Neuronal stem cell (in vitro differentiated cells): ENCODE data around the gene DTNB.

Experiments used
- DNase-seq: peaks from one replicate; pipeline ENCODE4 v3.0.0-alpha.2; 2013; ENCODE audit warnings: low spot score
- H2AFZ ChIP-seq: one replicate; pipeline ENCODE4 v1.6.1; 2013; ENCODE audit warnings: mild to moderate bottlenecking, low read length, inconsistent platforms
- H2AK5ac ChIP-seq: 2 replicates; pipeline ENCODE4 v1.6.1; 2013; ENCODE audit warnings: low read depth, mild to moderate bottlenecking, inconsistent platforms, low read length, moderate library complexity, mixed read lengths
- H2BK120ac ChIP-seq: 2 replicates; pipeline ENCODE4 v1.6.1; 2013; ENCODE audit warnings: low read depth, mild to moderate bottlenecking, inconsistent platforms, low read length, moderate library complexity, mixed read lengths
- H2BK12ac ChIP-seq: one replicate; pipeline ENCODE4 v1.6.1; 2013; ENCODE audit warnings: low read length, inconsistent platforms
- H2BK15ac ChIP-seq: 2 replicates; pipeline ENCODE4 v1.6.1; 2013; ENCODE audit warnings: mild to moderate bottlenecking, low read length, inconsistent platforms, mixed read lengths
- H2BK5ac ChIP-seq: one replicate; pipeline ENCODE4 v1.6.1; 2013; ENCODE audit warnings: inconsistent platforms, mild to moderate bottlenecking, low read length, moderate library complexity
- H3K14ac ChIP-seq: one replicate; pipeline ENCODE4 v1.6.1; 2013; ENCODE audit warnings: low read length, inconsistent platforms
- H3K18ac ChIP-seq: 2 replicates; pipeline ENCODE4 v1.6.1; 2013; ENCODE audit warnings: low read length, inconsistent platforms
- H3K23ac ChIP-seq: 2 replicates; pipeline ENCODE4 v1.6.1; 2013; ENCODE audit warnings: low read depth, mild to moderate bottlenecking, mixed read lengths, low read length, inconsistent platforms; ENCODE audit not compliant: poor library complexity
- H3K27ac ChIP-seq: replicated peaks from 3 replicates; pipeline ENCODE4 v1.5.1; 2013; ENCODE audit warnings: low read length, inconsistent platforms
- H3K27me3 ChIP-seq, 3 experiments: 2 replicates each; pipeline ENCODE4 v1.6.1; 2013; ENCODE audit warnings: low read length in 3 of 3, mild to moderate bottlenecking in 2 of 3, inconsistent platforms in 1 of 3, low read depth in 1 of 3, mixed read lengths in 1 of 3, moderate library complexity in 1 of 3; ENCODE audit not compliant: control insufficient read depth in 3 of 3, insufficient read depth in 3 of 3
- H3K36me3 ChIP-seq, 2 donors: replicated peaks in 1 of 2; 2 replicates each; pipeline ENCODE4 v1.6.1; 2013; ENCODE audit warnings: low read length in 2 of 2; ENCODE audit not compliant: control insufficient read depth in 2 of 2, insufficient read depth in 2 of 2
- H3K4ac ChIP-seq: 2 replicates; pipeline ENCODE4 v1.6.1; 2013; ENCODE audit warnings: inconsistent platforms, mild to moderate bottlenecking, low read length, moderate library complexity
- H3K4me1 ChIP-seq, 2 donors: 1 replicate in 1 of 2; 2 replicates in 1 of 2; pipeline ENCODE4 v1.6.1; 2013; ENCODE audit warnings: low read length in 2 of 2, low read depth in 1 of 2; ENCODE audit not compliant: control insufficient read depth in 2 of 2, insufficient read depth in 1 of 2
- H3K4me2 ChIP-seq: one replicate; pipeline ENCODE4 v1.6.1; 2013; ENCODE audit warnings: mild to moderate bottlenecking, low read length, inconsistent platforms; ENCODE audit not compliant: insufficient read depth, poor library complexity, severe bottlenecking
- H3K4me3 ChIP-seq, 2 donors: 2 replicates each; pipeline ENCODE4 v1.5.1; 2013; ENCODE audit warnings: low read length in 2 of 2, mild to moderate bottlenecking in 2 of 2, inconsistent platforms in 1 of 2, moderate library complexity in 1 of 2
- H3K79me1 ChIP-seq: one replicate; pipeline ENCODE4 v1.6.1; 2013; ENCODE audit warnings: low read depth, mild to moderate bottlenecking, inconsistent platforms, low read length, moderate library complexity
- H3K9ac ChIP-seq: one replicate; pipeline ENCODE4 v1.6.1; 2013; ENCODE audit warnings: mild to moderate bottlenecking, low read depth, low read length, inconsistent platforms; ENCODE audit not compliant: poor library complexity
- H3K9me3 ChIP-seq, 2 donors: replicated peaks in 1 of 2; 2 replicates each; pipeline versions ENCODE3 to v1.6.1; 2013; ENCODE audit warnings: low read length in 2 of 2, mild to moderate bottlenecking in 2 of 2, inconsistent platforms in 1 of 2, low read depth in 1 of 2, mixed read lengths in 1 of 2, moderate library complexity in 1 of 2; ENCODE audit not compliant: control insufficient read depth in 2 of 2, insufficient read depth in 1 of 2
- H4K8ac ChIP-seq: one replicate; pipeline ENCODE4 v1.6.1; 2013; ENCODE audit warnings: low read depth, mild to moderate bottlenecking, inconsistent platforms, low read length, moderate library complexity
- H4K91ac ChIP-seq: one replicate; pipeline ENCODE4 v1.6.1; 2013; ENCODE audit warnings: low read length, low read depth, mild to moderate bottlenecking, inconsistent platforms; ENCODE audit not compliant: poor library complexity
- WGBS, 2 donors: extraction: QIAGEN DNeasy Blood & Tissue Kit; methylation state at CpG; one replicate each; pipeline ENCODE4 v1.1.7; 2013; ENCODE audit warnings: missing lambda C conversion rate in 2 of 2, mixed read lengths in 1 of 2; ENCODE audit not compliant: insufficient read length in 2 of 2, insufficient replicate concordance in 1 of 2; ENCODE audit errors: extremely low coverage in 2 of 2; 5-methylcytosine and 5-hydroxymethylcytosine counted together

DTNB gene

DNA sequence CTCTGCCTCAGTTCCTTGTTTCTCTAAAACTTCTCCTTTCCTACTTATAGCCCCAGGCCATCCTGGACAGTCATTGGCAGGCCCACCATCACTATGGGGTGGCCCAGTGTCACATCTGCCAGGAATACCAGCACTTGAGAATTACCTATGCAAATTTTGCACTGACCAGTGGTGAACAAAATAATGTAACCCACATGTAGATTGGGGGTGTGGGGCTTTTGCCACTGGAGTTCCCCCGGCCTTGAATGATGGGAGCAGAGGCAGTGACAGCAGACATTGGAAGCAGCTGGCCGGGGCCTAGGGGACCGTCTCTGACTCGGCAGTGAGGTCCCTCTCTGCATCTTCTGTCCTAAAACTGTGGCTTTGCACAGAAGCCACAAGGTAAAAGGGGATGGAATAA lies 306.7 kb downstream of the DTNB start:
- no CpG with 5 or more reads among the region's 4 CpGs for WGBS, 2 donors

DNA sequence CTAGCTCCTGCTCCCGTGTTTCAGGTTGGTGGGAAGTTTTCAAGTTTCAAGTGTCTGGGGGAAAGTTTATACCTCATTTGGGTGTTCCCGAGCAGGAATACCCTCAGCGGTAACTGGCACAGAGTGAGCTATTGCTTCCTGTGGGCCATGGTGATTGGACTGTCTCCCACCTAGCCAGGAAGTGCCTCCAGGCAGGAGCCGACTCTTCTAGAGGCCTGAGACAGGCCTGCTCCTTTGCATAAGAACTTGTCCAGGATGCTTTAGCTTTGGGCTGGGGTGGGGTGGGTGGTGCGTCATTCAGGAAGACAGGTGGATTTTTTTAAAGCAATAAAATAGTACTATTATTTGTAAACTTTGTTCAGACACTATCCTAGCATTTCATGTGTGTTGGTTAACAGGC lies 308.1 kb downstream of the DTNB start:
- Histone ChIP-seq H2BK5ac (no peak overlapping the region), H3K27ac (no peak overlapping the region), H3K18ac (no peak overlapping the region), H3K79me1 (no peaks in the 10 kb centered on the region), H3K4me2 (no peak overlapping the region), H2BK15ac (no peak overlapping the region), H3K36me3 (no peaks in the 10 kb centered on the region), H3K4me3 (no peak overlapping the region), H3K23ac (no peak overlapping the region), H3K14ac (no peak overlapping the region), H2BK120ac (no peak overlapping the region), H2AFZ (no peak overlapping the region), H3K27me3 (peaks cover 0 to 34% (median 4%) of the 10 kb centered on the region in 3 experiments), H3K9me3 (no peaks in the 10 kb centered on the region), H2BK12ac (no peak overlapping the region), H2AK5ac (no peak overlapping the region), H3K4me1 (peaks cover 2% of the 10 kb centered on the region in 2 donors), H3K4ac (no peak overlapping the region), H4K8ac (no peak overlapping the region), H4K91ac (no peak overlapping the region), H3K9ac (no peak overlapping the region)
- WGBS, 2 donors, result no CpG with 5 or more reads among the region's 5 CpGs
- DNase-seq, result no peak

More for the DNA sequence above, 306.7 kb downstream of the DTNB start:
- no peaks in the 10 kb centered on the region for H3K79me1 ChIP-seq
- no peak overlapping the region for H2BK15ac ChIP-seq
- no peaks in the 10 kb centered on the region for H3K9me3 ChIP-seq
- no peak overlapping the region for H2AK5ac ChIP-seq
- peaks cover under 1 to 7% of the 10 kb centered on the region in 2 donors for H3K4me1 ChIP-seq
- H3K14ac ChIP-seq, result no peak overlapping the region
- no peak overlapping the region for H4K8ac ChIP-seq
- H3K27ac ChIP-seq, result no peak overlapping the region
- H2BK120ac ChIP-seq, result no peak overlapping the region
- H3K4me2 ChIP-seq, result no peak overlapping the region
- H3K4me3 ChIP-seq, result no peak overlapping the region
- no peak overlapping the region for H3K18ac ChIP-seq
- no peak overlapping the region for H3K23ac ChIP-seq
- H3K4ac ChIP-seq, result no peak overlapping the region
- no peak for DNase-seq
- no peak overlapping the region for H2AFZ ChIP-seq
- peaks cover 0 to 34% (median 0%) of the 10 kb centered on the region in 3 experiments for H3K27me3 ChIP-seq
- no peak overlapping the region for H2BK5ac ChIP-seq
- no peak overlapping the region for H2BK12ac ChIP-seq
- no peaks in the 10 kb centered on the region for H3K36me3 ChIP-seq
- no peak overlapping the region for H3K9ac ChIP-seq
- H4K91ac ChIP-seq, result no peak overlapping the region

DNA sequence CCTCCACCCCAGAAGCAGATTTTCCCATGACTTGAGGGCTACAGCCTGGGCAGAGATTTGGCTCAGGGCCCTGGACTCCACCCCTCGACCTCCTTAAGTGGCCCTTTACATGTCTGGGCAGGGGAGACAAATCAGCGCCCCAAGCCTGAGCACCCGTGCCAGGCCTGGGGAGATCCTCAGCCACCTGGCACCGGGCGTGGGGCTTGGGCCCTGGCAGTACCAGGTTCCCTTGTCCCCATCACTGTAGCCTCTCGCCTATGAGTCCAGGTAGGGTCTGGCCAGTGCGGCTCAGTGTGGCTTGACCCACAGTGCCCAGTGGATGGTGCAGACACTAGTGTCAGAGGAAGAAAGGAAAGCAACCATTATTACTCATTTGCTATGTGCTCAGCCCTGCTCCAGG lies 309.6 kb downstream of the DTNB start:
- Histone ChIP-seq H3K4me1 (peaks cover 2% of the 10 kb centered on the region in 2 donors), H3K79me1 (no peaks in the 10 kb centered on the region), H3K9me3 (no peaks in the 10 kb centered on the region), H3K36me3 (no peaks in the 10 kb centered on the region), H2BK120ac (no peak overlapping the region), H3K14ac (no peak overlapping the region), H3K27ac (no peak overlapping the region), H2BK15ac (peak overlapping the region; percentile 60), H3K4me3 (no peak overlapping the region), H3K9ac (no peak overlapping the region), H3K27me3 (peaks cover 0 to 41% (median 4%) of the 10 kb centered on the region in 3 experiments), H2BK5ac (no peak overlapping the region), H4K91ac (peak overlapping the region; percentile 33), H3K18ac (no peak overlapping the region), H4K8ac (no peak overlapping the region), H3K23ac (no peak overlapping the region), H3K4me2 (no peak overlapping the region), H2AK5ac (peak overlapping the region; percentile 65), H3K4ac (no peak overlapping the region), H2AFZ (no peak overlapping the region), H2BK12ac (no peak overlapping the region)
- no CpG with 5 or more reads among the region's 7 CpGs for whole genome bisulfite sequencing, 2 donors
- no peak for DNase-seq

DNA sequence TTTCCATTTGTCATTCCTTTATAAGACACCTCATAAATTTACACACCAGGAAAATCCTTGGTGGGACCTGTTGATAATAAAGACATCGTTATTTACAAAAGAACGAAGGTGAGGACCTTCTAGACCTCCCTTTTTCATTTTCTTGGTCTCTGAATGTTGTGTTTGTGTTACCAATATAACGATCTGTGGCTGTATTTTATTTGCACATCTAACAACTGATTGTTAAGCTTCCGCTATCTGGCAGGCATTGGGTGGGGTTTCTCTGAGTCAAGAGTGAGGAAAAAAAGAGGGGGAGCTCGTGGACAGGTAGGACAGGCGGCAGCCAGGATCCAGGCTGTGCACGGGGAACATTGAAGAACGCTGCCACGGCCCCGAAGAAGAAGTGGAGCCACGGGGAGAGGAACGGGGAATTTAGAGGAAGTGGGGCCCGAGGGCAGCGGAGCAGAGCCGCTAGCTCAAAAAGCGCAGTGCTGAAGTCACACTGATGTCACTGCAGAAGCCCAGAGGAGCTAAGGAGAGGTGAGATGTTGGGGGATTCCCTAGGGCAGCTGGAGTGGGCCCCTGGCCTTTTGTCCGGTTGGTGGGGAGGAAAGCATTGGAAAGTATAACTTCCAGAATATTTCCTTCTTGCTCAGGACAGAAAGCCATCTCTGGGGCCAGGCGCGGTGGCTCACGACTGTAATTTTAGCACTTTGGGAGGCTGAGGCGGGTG lies 310.8 kb downstream of the DTNB start:
- H3K9ac ChIP-seq, result no peak overlapping the region
- DNase-seq, result no peak
- H3K4me3 ChIP-seq, result no peak overlapping the region
- H3K4me2 ChIP-seq, result no peak overlapping the region
- peaks cover 0 to 36% (median 4%) of the 10 kb centered on the region in 3 experiments for H3K27me3 ChIP-seq
- H2BK12ac ChIP-seq, result no peak overlapping the region
- peaks cover 2% of the 10 kb centered on the region in 2 donors for H3K4me1 ChIP-seq
- no peaks in the 10 kb centered on the region for H3K79me1 ChIP-seq
- no CpG with 5 or more reads among the region's 21 CpGs for WGBS, 2 donors
- no peaks in the 10 kb centered on the region for H3K36me3 ChIP-seq
- H2AFZ ChIP-seq, result peak overlapping the region; percentile 57
- H2BK15ac ChIP-seq, result no peak overlapping the region
- H3K27ac ChIP-seq, result no peak overlapping the region
- H2BK120ac ChIP-seq, result no peak overlapping the region
- no peak overlapping the region for H2BK5ac ChIP-seq
- no peak overlapping the region for H3K14ac ChIP-seq
- no peak overlapping the region for H4K91ac ChIP-seq
- no peak overlapping the region for H3K18ac ChIP-seq
- H3K9me3 ChIP-seq, result no peaks in the 10 kb centered on the region
- H3K4ac ChIP-seq, result no peak overlapping the region
- H3K23ac ChIP-seq, result no peak overlapping the region
- no peak overlapping the region for H4K8ac ChIP-seq
- H2AK5ac ChIP-seq, result no peak overlapping the region
